H1 (cell line): ENCODE data around the gene IFT43. TPM values are rescaled to one million over a fixed set of nuclear protein-coding genes. Genes with fewer than 3 reads are reported as not detected.

ENCODE experiments used
- CTCF ChIA-PET: fragments of 300-600 bp; sonication (Branson Sonifier 250); formaldehyde crosslinking; loops from one replicate; lab custom pipeline; 2021; ENCODE audit not compliant: partially characterized antibody; lab: Charles Lee
- POLR2A ChIA-PET: fragments of 300-600 bp; sonication (Branson Sonifier 250); formaldehyde crosslinking; loops from one replicate; lab custom pipeline; 2021; ENCODE audit warnings: inconsistent platforms; ENCODE audit not compliant: partially characterized antibody; lab: Charles Lee
- DNase-seq, 2 experiments: peaks; one replicate each; pipeline versions ENCODE4 v3.0.0 to v3.0.0-alpha.2; 2010 to 2022; ENCODE audit warnings: low spot score in 2 of 2, low read depth in 1 of 2, mixed read lengths in 1 of 2
- FAIRE-seq: peaks from 2 replicates; lab custom pipeline; 2011; peaks lifted over from hg19 to GRCh38; lab: Jason Lieb, UNC
- H2AFZ ChIP-seq: 2 replicates; pipeline ENCODE4 v1.8.1; 2012; ENCODE audit warnings: low read length, inconsistent platforms
- H2AK5ac ChIP-seq: 2 replicates; pipeline ENCODE4 v1.6.1; 2013; ENCODE audit warnings: low read depth, low read length
- H2BK120ac ChIP-seq: replicated peaks from 2 replicates; pipeline ENCODE3; 2013; ENCODE audit warnings: low read depth, low read length, inconsistent platforms
- H2BK12ac ChIP-seq: 2 replicates; pipeline ENCODE4 v1.6.1; 2013; ENCODE audit warnings: low read depth, low read length
- H2BK15ac ChIP-seq: 2 replicates; pipeline ENCODE4 v1.6.1; 2013; ENCODE audit warnings: low read length
- H2BK20ac ChIP-seq: 2 replicates; pipeline ENCODE4 v1.6.1; 2013; ENCODE audit warnings: low read length
- H2BK5ac ChIP-seq: 2 replicates; pipeline ENCODE4 v1.6.1; 2013; ENCODE audit warnings: low read depth, low read length
- H3K14ac ChIP-seq: 2 replicates; pipeline ENCODE4 v1.6.1; 2013; ENCODE audit warnings: inconsistent platforms; ENCODE audit not compliant: insufficient read length
- H3K18ac ChIP-seq: 2 replicates; pipeline ENCODE4 v1.6.1; 2013; ENCODE audit warnings: low read length; ENCODE audit errors: extremely low read depth
- H3K23ac ChIP-seq: 2 replicates; pipeline ENCODE4 v1.6.1; 2013; ENCODE audit warnings: inconsistent platforms; ENCODE audit not compliant: insufficient read length
- H3K23me2 ChIP-seq: 2 replicates; pipeline ENCODE4 v1.6.1; 2013; ENCODE audit warnings: low read depth, low read length
- H3K27ac ChIP-seq: 2 replicates; pipeline ENCODE4 v1.6.1; 2011; ENCODE audit warnings: low read depth, low read length, inconsistent platforms
- H3K27me3 ChIP-seq, 4 experiments: replicated peaks in 1 of 4; 1 replicate in 1 of 4; 2 replicates in 3 of 4; pipeline versions ENCODE4 v1.6.1 to v1.8.1; 2011 to 2013; ENCODE audit warnings: low read length in 3 of 4, mild to moderate bottlenecking in 3 of 4, inconsistent platforms in 2 of 4, mixed read lengths in 2 of 4, moderate library complexity in 1 of 4; ENCODE audit not compliant: control insufficient read depth in 3 of 4, insufficient read depth in 3 of 4; ENCODE audit errors: extremely low read depth in 1 of 4
- H3K36me3 ChIP-seq, 4 experiments: 2 replicates each; pipeline versions ENCODE4 v1.6.1 to v1.8.1; 2011 to 2013; ENCODE audit warnings: mild to moderate bottlenecking in 4 of 4, low read length in 3 of 4, moderate library complexity in 2 of 4, control low read depth in 1 of 4, inconsistent platforms in 1 of 4; ENCODE audit not compliant: insufficient read depth in 4 of 4, control insufficient read depth in 2 of 4
- H3K4ac ChIP-seq: replicated peaks from 2 replicates; pipeline ENCODE3; 2013; ENCODE audit warnings: low read length, low read depth, mixed read lengths, inconsistent platforms; ENCODE audit not compliant: insufficient read length
- H3K4me1 ChIP-seq, 4 experiments: replicated peaks in 1 of 4; 1 replicate in 1 of 4; 2 replicates in 3 of 4; pipeline versions ENCODE4 v1.6.1 to v1.8.1; 2011 to 2013; ENCODE audit warnings: low read length in 3 of 4, inconsistent platforms in 2 of 4, mixed read lengths in 1 of 4; ENCODE audit not compliant: insufficient read depth in 4 of 4, control insufficient read depth in 3 of 4
- H3K4me2 ChIP-seq, 2 experiments: 2 replicates each; pipeline versions ENCODE4 v1.6.1 to v1.8.1; 2011 to 2013; ENCODE audit warnings: low read depth in 2 of 2, low read length in 2 of 2, control low read depth in 1 of 2, inconsistent platforms in 1 of 2, mild to moderate bottlenecking in 1 of 2; ENCODE audit not compliant: insufficient read depth in 1 of 2
- H3K4me3 ChIP-seq, 4 experiments: fragments of 200-600, 300-600 bp in 1 of 4; sonication (generic), shearing (Covaris generic), sonication (Bioruptor Twin) in 1 of 4; 2 replicates each; pipeline versions ENCODE4 v1.5.1 to v1.8.1; 2011 to 2016; ENCODE audit warnings: low read length in 4 of 4, low read depth in 3 of 4, control low read depth in 2 of 4, inconsistent platforms in 2 of 4, mild to moderate bottlenecking in 2 of 4, mixed read lengths in 1 of 4, moderate library complexity in 1 of 4; ENCODE audit not compliant: insufficient read depth in 2 of 4; ENCODE audit errors: extremely low read depth in 1 of 4
- H3K56ac ChIP-seq: replicated peaks from 2 replicates; pipeline ENCODE3; 2013; ENCODE audit warnings: low read depth, mild to moderate bottlenecking, mixed read lengths, low read length, inconsistent platforms; ENCODE audit not compliant: insufficient read length
- H3K79me1 ChIP-seq: 2 replicates; pipeline ENCODE4 v1.6.1; 2013; ENCODE audit warnings: low read depth, low read length, control low read depth
- H3K79me2 ChIP-seq, 2 experiments: 2 replicates each; pipeline versions ENCODE4 v1.6.1 to v1.8.1; 2012 to 2013; ENCODE audit warnings: low read length in 2 of 2, mild to moderate bottlenecking in 2 of 2, inconsistent platforms in 1 of 2; ENCODE audit not compliant: insufficient read depth in 2 of 2, control insufficient read depth in 1 of 2
- H3K9ac ChIP-seq, 4 experiments: replicated peaks in 1 of 4; 1 replicate in 1 of 4; 2 replicates in 3 of 4; pipeline versions ENCODE4 v1.6.1 to v1.8.1; 2011 to 2013; ENCODE audit warnings: low read depth in 3 of 4, low read length in 3 of 4, control low read depth in 2 of 4, mild to moderate bottlenecking in 2 of 4, moderate library complexity in 2 of 4, inconsistent platforms in 1 of 4; ENCODE audit errors: extremely low read depth in 1 of 4
- H3K9me3 ChIP-seq, 2 experiments: 2 replicates each; pipeline versions ENCODE4 v1.6.1 to v1.8.1; 2012 to 2013; ENCODE audit warnings: mild to moderate bottlenecking in 2 of 2, moderate library complexity in 2 of 2, control low read depth in 1 of 2, inconsistent platforms in 1 of 2, low read depth in 1 of 2, low read length in 1 of 2, mixed read lengths in 1 of 2; ENCODE audit not compliant: insufficient read depth in 2 of 2
- H4K20me1 ChIP-seq, 2 experiments: replicated peaks in 1 of 2; 2 replicates each; pipeline versions ENCODE3 to v1.8.1; 2011 to 2013; ENCODE audit warnings: inconsistent platforms in 2 of 2, low read length in 2 of 2, mild to moderate bottlenecking in 1 of 2; ENCODE audit not compliant: insufficient read depth in 2 of 2, control insufficient read depth in 1 of 2
- H4K5ac ChIP-seq: 2 replicates; pipeline ENCODE4 v1.6.1; 2013; ENCODE audit warnings: low read length, low read depth, mixed read lengths, inconsistent platforms; ENCODE audit not compliant: insufficient read length
- H4K8ac ChIP-seq: 2 replicates; pipeline ENCODE4 v1.8.0; 2013; ENCODE audit warnings: mild to moderate bottlenecking, moderate library complexity, low read length, inconsistent platforms; ENCODE audit not compliant: insufficient read depth; ENCODE audit errors: extremely low read depth
- H4K91ac ChIP-seq: replicated peaks from 2 replicates; pipeline ENCODE3; 2013; ENCODE audit warnings: low read length, mixed read lengths, inconsistent platforms; ENCODE audit not compliant: insufficient read length
- CHD1 ChIP-seq: IDR thresholded peaks from 2 replicates; pipeline ENCODE4 v1.6.1; 2012; ENCODE audit warnings: low read depth, low read length, improper control_type of control experiment
- CHD2 ChIP-seq: IDR thresholded peaks from 2 replicates; pipeline ENCODE4 v1.6.1; 2012; ENCODE audit warnings: low read length, improper control_type of control experiment
- E2F6 ChIP-seq: IDR thresholded peaks from 2 replicates; pipeline ENCODE4 v1.6.1; 2012; ENCODE audit warnings: inconsistent platforms
- GABPA ChIP-seq: IDR thresholded peaks from 2 replicates; pipeline ENCODE4 v1.6.1; 2011; ENCODE audit warnings: mild to moderate bottlenecking, low read length, moderate library complexity, borderline replicate concordance; ENCODE audit not compliant: insufficient read depth
- PHF8 ChIP-seq: fragments of 200-600 bp; sonication (generic); conservative IDR thresholded peaks from 2 replicates; pipeline ENCODE4 v1.7.1; 2012; ENCODE audit warnings: low read depth, mild to moderate bottlenecking, inconsistent platforms, low read length, moderate library complexity
- POLR2AphosphoS5 ChIP-seq: IDR thresholded peaks from 2 replicates; pipeline ENCODE4 v1.6.1; 2011; ENCODE audit warnings: low read depth, low read length
- RFX5 ChIP-seq: IDR thresholded peaks from 2 replicates; pipeline ENCODE4 v1.6.1; 2011; ENCODE audit warnings: low read depth, low read length, improper control_type of control experiment, borderline replicate concordance
- RXRA ChIP-seq: IDR thresholded peaks from 2 replicates; pipeline ENCODE4 v1.6.1; 2011; ENCODE audit warnings: low read depth, mild to moderate bottlenecking, low read length, moderate library complexity; ENCODE audit not compliant: insufficient read depth
- USF2 ChIP-seq: IDR thresholded peaks from 2 replicates; pipeline ENCODE4 v1.6.1; 2011; ENCODE audit warnings: low read length, improper control_type of control experiment
- WGBS, 2 experiments: shearing (Covaris generic) in 1 of 2; methylation state at CpG; one replicate each; pipeline versions ENCODE4 v1.1.6 to v1.1.7; 2013 to 2015; ENCODE audit warnings: low lambda C conversion rate in 2 of 2, mixed read lengths in 2 of 2, inconsistent platforms in 1 of 2, low coverage in 1 of 2, missing lambda C conversion rate in 1 of 2; ENCODE audit not compliant: insufficient replicate concordance in 2 of 2, insufficient coverage in 1 of 2, insufficient read length in 1 of 2; ENCODE audit errors: extremely low coverage in 1 of 2, missing lambda C conversion rate in 1 of 2; 5-methylcytosine and 5-hydroxymethylcytosine counted together
- polyA plus RNA-seq, 7 experiments: library from polyadenylated mRNA; depleted of rRNA in 3 of 7; stranded (reverse) in 5 of 7; unstranded in 2 of 7; fragments of >200 nt in 5 of 7; fragments of 200-250 nt in 2 of 7; gene quantifications; 1 replicate in 5 of 7; 2 replicates in 1 of 7; 4 replicates in 1 of 7; pipeline versions ENCODE4 v1.2.1 to v1.2.3, GENCODE V29; 2011 to 2013; ENCODE audit warnings: missing spikeins in 2 of 7, mixed read lengths in 2 of 7
- total RNA-seq: library from RNA; stranded (reverse); fragmentation: NEBNext Ultra II Directional; extraction: Animal tissue kit (Norgen Biotek cat#: 25700); gene quantifications from 2 replicates; pipeline ENCODE4 v1.2.1, GENCODE V29; 2021
- TF ChIP-seq, protein P1 (sequence below), 3 experiments: IDR thresholded peaks; 1 replicate in 2 of 3; 2 replicates in 1 of 3; pipeline versions ENCODE4 v1.5.1 to v1.6.1; 2011; ENCODE audit warnings: low read length in 3 of 3, mild to moderate bottlenecking in 3 of 3, inconsistent platforms in 2 of 3, low read depth in 1 of 3, moderate library complexity in 1 of 3; ENCODE audit not compliant: insufficient read depth in 1 of 3; ENCODE audit errors: control extremely low read depth in 1 of 3

Gene IFT43
- total and polyA plus RNA-seq, 2 of the 8 experiments (the other 6 are each of a cell fraction or from before 2014, with no cell fraction given) = 17.0 to 20.8 TPM

DNA sequence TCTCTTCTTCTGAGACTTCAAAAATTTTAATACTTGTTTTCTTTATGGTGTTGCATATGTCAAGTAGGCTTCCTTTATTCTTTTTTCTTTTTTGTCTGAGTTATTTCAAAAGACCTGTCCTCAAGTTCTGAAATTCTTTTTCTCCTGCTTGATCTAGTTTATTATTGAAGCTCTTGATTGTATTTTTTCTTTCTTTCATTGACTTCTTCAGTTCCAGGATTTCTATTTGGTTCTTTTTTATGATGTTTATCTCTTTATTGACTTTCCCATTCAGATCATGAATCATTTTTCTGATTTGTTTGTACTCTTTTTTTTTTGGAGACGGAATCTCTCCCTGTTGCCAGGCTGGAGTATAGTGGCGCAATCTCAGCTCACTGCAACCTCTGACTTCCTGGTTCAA lies 34.1 kb downstream of the IFT43 start:
- Histone ChIP-seq H2BK20ac (no peak overlapping the region), H3K27ac (no peak overlapping the region), H3K14ac (no peak overlapping the region), H3K9ac (no peak overlapping the region), H4K8ac (no peak overlapping the region), H3K27me3 (no peaks in the 10 kb centered on the region), H4K91ac (no peak overlapping the region), H2BK12ac (no peak overlapping the region), H2BK5ac (no peak overlapping the region), H2AK5ac (no peak overlapping the region), H3K56ac (no peak overlapping the region), H2BK15ac (no peak overlapping the region), H3K79me2 (no peaks in the 10 kb centered on the region), H3K4ac (no peak overlapping the region), H2BK120ac (no peak overlapping the region), H3K4me3 (no peak overlapping the region), H3K4me1 (peaks cover 0 to 2% (median 0%) of the 10 kb centered on the region in 4 experiments; a peak in 1 of 7 replicates), H3K36me3 (no peaks in the 10 kb centered on the region), H3K9me3 (no peaks in the 10 kb centered on the region), H3K4me2 (no peak overlapping the region), H4K20me1 (no peaks in the 10 kb centered on the region), H3K79me1 (no peaks in the 10 kb centered on the region), H2AFZ (no peak overlapping the region), H3K23ac (no peak overlapping the region), H3K23me2 (no peaks in the 10 kb centered on the region), H4K5ac (no peak overlapping the region), H3K18ac (no peak overlapping the region)
- WGBS, 2 experiments = 87% methylated on average over 2 of the region's 2 CpGs; no CpG with 5 or more reads in 1 of the 2 experiments
- ChIA-PET POLR2A (interaction anchor here (0.8 kb wide), 1 partner anchor 29 kb away, joined by 3 read pairs; no protein-coding TSS in a partner anchor), CTCF (interaction anchor here (0.7 to 1.1 kb wide), 3 partner anchors 13 to 40 kb away, joined by 3 to 5 read pairs (median 4); no protein-coding TSS in a partner anchor)
- DNase-seq (no peak), FAIRE-seq (no peak)
- TF ChIP-seq, protein P1, sequence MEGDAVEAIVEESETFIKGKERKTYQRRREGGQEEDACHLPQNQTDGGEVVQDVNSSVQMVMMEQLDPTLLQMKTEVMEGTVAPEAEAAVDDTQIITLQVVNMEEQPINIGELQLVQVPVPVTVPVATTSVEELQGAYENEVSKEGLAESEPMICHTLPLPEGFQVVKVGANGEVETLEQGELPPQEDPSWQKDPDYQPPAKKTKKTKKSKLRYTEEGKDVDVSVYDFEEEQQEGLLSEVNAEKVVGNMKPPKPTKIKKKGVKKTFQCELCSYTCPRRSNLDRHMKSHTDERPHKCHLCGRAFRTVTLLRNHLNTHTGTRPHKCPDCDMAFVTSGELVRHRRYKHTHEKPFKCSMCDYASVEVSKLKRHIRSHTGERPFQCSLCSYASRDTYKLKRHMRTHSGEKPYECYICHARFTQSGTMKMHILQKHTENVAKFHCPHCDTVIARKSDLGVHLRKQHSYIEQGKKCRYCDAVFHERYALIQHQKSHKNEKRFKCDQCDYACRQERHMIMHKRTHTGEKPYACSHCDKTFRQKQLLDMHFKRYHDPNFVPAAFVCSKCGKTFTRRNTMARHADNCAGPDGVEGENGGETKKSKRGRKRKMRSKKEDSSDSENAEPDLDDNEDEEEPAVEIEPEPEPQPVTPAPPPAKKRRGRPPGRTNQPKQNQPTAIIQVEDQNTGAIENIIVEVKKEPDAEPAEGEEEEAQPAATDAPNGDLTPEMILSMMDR (IDR thresholded peaks at IDR 0.05; ENCODE audit: control extremely low read depth in 1 of 3, insufficient read depth in 1 of 3, low read depth in 1 of 3, low read length in 3 of 3) = no peak
- TF ChIP-seq RFX5 (no peak), E2F6 (no peak), PHF8 (no peak), CHD1 (no peak), USF2 (no peak), POLR2AphosphoS5 (no peak), CHD2 (no peak), RXRA (no peak), GABPA (no peak)
